Neuronal stem cell (in vitro differentiated cells): ENCODE results near the gene VPS33A.

Experiments
- DNase-seq: peaks from one replicate; pipeline ENCODE4 v3.0.0-alpha.2; 2013; ENCODE audit warnings: low spot score
- H2AFZ ChIP-seq: one replicate; pipeline ENCODE4 v1.6.1; 2013; ENCODE audit warnings: mild to moderate bottlenecking, low read length, inconsistent platforms
- H2AK5ac ChIP-seq: 2 replicates; pipeline ENCODE4 v1.6.1; 2013; ENCODE audit warnings: low read depth, mild to moderate bottlenecking, inconsistent platforms, low read length, moderate library complexity, mixed read lengths
- H2BK120ac ChIP-seq: 2 replicates; pipeline ENCODE4 v1.6.1; 2013; ENCODE audit warnings: low read depth, mild to moderate bottlenecking, inconsistent platforms, low read length, moderate library complexity, mixed read lengths
- H2BK12ac ChIP-seq: one replicate; pipeline ENCODE4 v1.6.1; 2013; ENCODE audit warnings: low read length, inconsistent platforms
- H2BK15ac ChIP-seq: 2 replicates; pipeline ENCODE4 v1.6.1; 2013; ENCODE audit warnings: mild to moderate bottlenecking, low read length, inconsistent platforms, mixed read lengths
- H2BK5ac ChIP-seq: one replicate; pipeline ENCODE4 v1.6.1; 2013; ENCODE audit warnings: inconsistent platforms, mild to moderate bottlenecking, low read length, moderate library complexity
- H3K14ac ChIP-seq: one replicate; pipeline ENCODE4 v1.6.1; 2013; ENCODE audit warnings: low read length, inconsistent platforms
- H3K18ac ChIP-seq: 2 replicates; pipeline ENCODE4 v1.6.1; 2013; ENCODE audit warnings: low read length, inconsistent platforms
- H3K23ac ChIP-seq: 2 replicates; pipeline ENCODE4 v1.6.1; 2013; ENCODE audit warnings: low read depth, mild to moderate bottlenecking, mixed read lengths, low read length, inconsistent platforms; ENCODE audit not compliant: poor library complexity
- H3K27ac ChIP-seq: replicated peaks from 3 replicates; pipeline ENCODE4 v1.5.1; 2013; ENCODE audit warnings: low read length, inconsistent platforms
- H3K27me3 ChIP-seq, 3 experiments: 2 replicates each; pipeline ENCODE4 v1.6.1; 2013; ENCODE audit warnings: low read length in 3 of 3, mild to moderate bottlenecking in 2 of 3, inconsistent platforms in 1 of 3, low read depth in 1 of 3, mixed read lengths in 1 of 3, moderate library complexity in 1 of 3; ENCODE audit not compliant: control insufficient read depth in 3 of 3, insufficient read depth in 3 of 3
- H3K36me3 ChIP-seq, 2 donors: replicated peaks in 1 of 2; 2 replicates each; pipeline ENCODE4 v1.6.1; 2013; ENCODE audit warnings: low read length in 2 of 2; ENCODE audit not compliant: control insufficient read depth in 2 of 2, insufficient read depth in 2 of 2
- H3K4ac ChIP-seq: 2 replicates; pipeline ENCODE4 v1.6.1; 2013; ENCODE audit warnings: inconsistent platforms, mild to moderate bottlenecking, low read length, moderate library complexity
- H3K4me1 ChIP-seq, 2 donors: 1 replicate in 1 of 2; 2 replicates in 1 of 2; pipeline ENCODE4 v1.6.1; 2013; ENCODE audit warnings: low read length in 2 of 2, low read depth in 1 of 2; ENCODE audit not compliant: control insufficient read depth in 2 of 2, insufficient read depth in 1 of 2
- H3K4me2 ChIP-seq: one replicate; pipeline ENCODE4 v1.6.1; 2013; ENCODE audit warnings: mild to moderate bottlenecking, low read length, inconsistent platforms; ENCODE audit not compliant: insufficient read depth, poor library complexity, severe bottlenecking
- H3K4me3 ChIP-seq, 2 donors: 2 replicates each; pipeline ENCODE4 v1.5.1; 2013; ENCODE audit warnings: low read length in 2 of 2, mild to moderate bottlenecking in 2 of 2, inconsistent platforms in 1 of 2, moderate library complexity in 1 of 2
- H3K79me1 ChIP-seq: one replicate; pipeline ENCODE4 v1.6.1; 2013; ENCODE audit warnings: low read depth, mild to moderate bottlenecking, inconsistent platforms, low read length, moderate library complexity
- H3K9ac ChIP-seq: one replicate; pipeline ENCODE4 v1.6.1; 2013; ENCODE audit warnings: mild to moderate bottlenecking, low read depth, low read length, inconsistent platforms; ENCODE audit not compliant: poor library complexity
- H3K9me3 ChIP-seq, 2 donors: replicated peaks in 1 of 2; 2 replicates each; pipeline versions ENCODE3 to v1.6.1; 2013; ENCODE audit warnings: low read length in 2 of 2, mild to moderate bottlenecking in 2 of 2, inconsistent platforms in 1 of 2, low read depth in 1 of 2, mixed read lengths in 1 of 2, moderate library complexity in 1 of 2; ENCODE audit not compliant: control insufficient read depth in 2 of 2, insufficient read depth in 1 of 2
- H4K8ac ChIP-seq: one replicate; pipeline ENCODE4 v1.6.1; 2013; ENCODE audit warnings: low read depth, mild to moderate bottlenecking, inconsistent platforms, low read length, moderate library complexity
- H4K91ac ChIP-seq: one replicate; pipeline ENCODE4 v1.6.1; 2013; ENCODE audit warnings: low read length, low read depth, mild to moderate bottlenecking, inconsistent platforms; ENCODE audit not compliant: poor library complexity
- WGBS, 2 donors: extraction: QIAGEN DNeasy Blood & Tissue Kit; methylation state at CpG; one replicate each; pipeline ENCODE4 v1.1.7; 2013; ENCODE audit warnings: missing lambda C conversion rate in 2 of 2, mixed read lengths in 1 of 2; ENCODE audit not compliant: insufficient read length in 2 of 2, insufficient replicate concordance in 1 of 2; ENCODE audit errors: extremely low coverage in 2 of 2; 5-methylcytosine and 5-hydroxymethylcytosine counted together

Gene VPS33A

GRCh38 chr12:122216445-122216844 lies 49.8 kb downstream of the VPS33A start:
- no peak overlapping the region for H3K27ac ChIP-seq
- no peak overlapping the region for H2AK5ac ChIP-seq
- no CpG with 5 or more reads among the region's 1 CpG for WGBS, 2 donors
- H3K9ac ChIP-seq, result no peak overlapping the region
- no peak overlapping the region for H3K4ac ChIP-seq
- H2BK15ac ChIP-seq, result no peak overlapping the region
- no peak overlapping the region for H3K4me3 ChIP-seq
- H2AFZ ChIP-seq, result no peak overlapping the region
- no peak overlapping the region for H2BK120ac ChIP-seq
- H4K8ac ChIP-seq, result no peak overlapping the region
- no peaks in the 10 kb centered on the region for H3K9me3 ChIP-seq
- no peak overlapping the region for H4K91ac ChIP-seq
- DNase-seq, result no peak
- H3K4me1 ChIP-seq, result no peaks in the 10 kb centered on the region
- no peak overlapping the region for H2BK5ac ChIP-seq
- no peak overlapping the region for H3K4me2 ChIP-seq
- H3K18ac ChIP-seq, result no peak overlapping the region
- no peak overlapping the region for H2BK12ac ChIP-seq
- peaks cover 46 to 96% of the 10 kb centered on the region in 2 donors for H3K36me3 ChIP-seq
- no peaks in the 10 kb centered on the region for H3K27me3 ChIP-seq
- H3K23ac ChIP-seq, result no peak overlapping the region
- peaks cover 3% of the 10 kb centered on the region for H3K79me1 ChIP-seq
- H3K14ac ChIP-seq, result no peak overlapping the region

- Histone ChIP-seq H2BK120ac (no peak overlapping the region), H3K36me3 (peaks cover 45 to 96% of the 10 kb centered on the region in 2 donors), H2BK15ac (no peak overlapping the region), H3K4ac (no peak overlapping the region), H3K79me1 (peaks cover 3% of the 10 kb centered on the region), H3K4me2 (no peak overlapping the region), H3K23ac (no peak overlapping the region), H3K18ac (no peak overlapping the region), H3K4me1 (no peaks in the 10 kb centered on the region), H3K14ac (no peak overlapping the region), H2BK5ac (no peak overlapping the region), H3K9me3 (no peaks in the 10 kb centered on the region), H4K91ac (no peak overlapping the region), H2AFZ (no peak overlapping the region), H3K27ac (no peak overlapping the region), H2BK12ac (no peak overlapping the region), H3K27me3 (no peaks in the 10 kb centered on the region), H2AK5ac (no peak overlapping the region), H4K8ac (no peak overlapping the region), H3K4me3 (no peak overlapping the region), H3K9ac (no peak overlapping the region)
- no peak for DNase-seq
- no CpG with 5 or more reads among the region's 5 CpGs for WGBS, 2 donors
Observed at GRCh38 chr12:122215771-122216170, 50.5 kb downstream of the VPS33A start.

- H4K8ac ChIP-seq, result no peak overlapping the region
- no peak overlapping the region for H2AFZ ChIP-seq
- H3K4me3 ChIP-seq, result no peak overlapping the region
- H3K4me2 ChIP-seq, result no peak overlapping the region
- H3K18ac ChIP-seq, result no peak overlapping the region
- DNase-seq, result no peak
- no peak overlapping the region for H2AK5ac ChIP-seq
- no peak overlapping the region for H3K9ac ChIP-seq
- H2BK5ac ChIP-seq, result no peak overlapping the region
- no peak overlapping the region for H2BK120ac ChIP-seq
- H3K4ac ChIP-seq, result no peak overlapping the region
- H3K27ac ChIP-seq, result no peak overlapping the region
- no peak overlapping the region for H3K23ac ChIP-seq
- H3K79me1 ChIP-seq, result peaks cover 2% of the 10 kb centered on the region
- no peak overlapping the region for H2BK15ac ChIP-seq
- no peak overlapping the region for H3K14ac ChIP-seq
- H3K4me1 ChIP-seq, result peaks cover 0 to 5% of the 10 kb centered on the region in 2 donors
- WGBS, 2 donors, result no CpG with 5 or more reads among the region's 18 CpGs
- H4K91ac ChIP-seq, result no peak overlapping the region
- H2BK12ac ChIP-seq, result no peak overlapping the region
- no peaks in the 10 kb centered on the region for H3K9me3 ChIP-seq
- H3K27me3 ChIP-seq, result peaks cover 5 to 24% (median 22%) of the 10 kb centered on the region in 3 experiments
- H3K36me3 ChIP-seq, result peaks cover 35 to 68% of the 10 kb centered on the region in 2 donors
Observed at GRCh38 chr12:122208073-122208820, 58.0 kb downstream of the VPS33A start.

GRCh38 chr12:122207391-122207790 lies 58.9 kb downstream of the VPS33A start:
- no peak overlapping the region for H2AK5ac ChIP-seq
- H2BK120ac ChIP-seq, result no peak overlapping the region
- no peak overlapping the region for H4K91ac ChIP-seq
- H3K9me3 ChIP-seq, result no peaks in the 10 kb centered on the region
- H3K4ac ChIP-seq, result no peak overlapping the region
- WGBS, 2 donors, result no CpG with 5 or more reads among the region's 8 CpGs
- H3K36me3 ChIP-seq, result peaks cover 29 to 59% of the 10 kb centered on the region in 2 donors
- no peak overlapping the region for H2AFZ ChIP-seq
- H2BK15ac ChIP-seq, result no peak overlapping the region
- no peak overlapping the region for H3K9ac ChIP-seq
- H3K27ac ChIP-seq, result no peak overlapping the region
- no peak overlapping the region for H3K18ac ChIP-seq
- no peaks in the 10 kb centered on the region for H3K79me1 ChIP-seq
- peaks cover 0 to 5% of the 10 kb centered on the region in 2 donors for H3K4me1 ChIP-seq
- no peak overlapping the region for H2BK12ac ChIP-seq
- no peak for DNase-seq
- no peak overlapping the region for H3K14ac ChIP-seq
- H3K4me2 ChIP-seq, result no peak overlapping the region
- H3K27me3 ChIP-seq, result peaks cover 5 to 32% (median 30%) of the 10 kb centered on the region in 3 experiments
- H3K4me3 ChIP-seq, result no peak overlapping the region
- H3K23ac ChIP-seq, result no peak overlapping the region
- H2BK5ac ChIP-seq, result no peak overlapping the region
- H4K8ac ChIP-seq, result no peak overlapping the region
